ENCODE measurements around the gene SERTAD3. TPM values are rescaled to one million over a fixed set of nuclear protein-coding genes. Genes with fewer than 3 reads are reported as not detected.

SERTAD3 gene
- total RNA-seq, 6 experiments from 2014 or later = 35.9 to 47.0 (median 41.2) TPM

GRCh38 chr19:40395956-40396355, 48.2 kb downstream of the SERTAD3 start:
- Mint-ChIP-seq H3K27ac (no peak overlapping the region), H3K4me1 (ENCODE audit: low read depth) (peaks cover 5% of the 10 kb centered on the region; the same call in 1 of the 2 replicates), H3K9me3 (no peaks in the 10 kb centered on the region), H3K36me3 (ENCODE audit: low read depth) (no peaks in the 10 kb centered on the region), H3K4me3 (no peak overlapping the region), H3K27me3 (ENCODE audit: insufficient read depth) (peaks cover 9% of the 10 kb centered on the region)
- TF ChIP-seq, protein P1, sequence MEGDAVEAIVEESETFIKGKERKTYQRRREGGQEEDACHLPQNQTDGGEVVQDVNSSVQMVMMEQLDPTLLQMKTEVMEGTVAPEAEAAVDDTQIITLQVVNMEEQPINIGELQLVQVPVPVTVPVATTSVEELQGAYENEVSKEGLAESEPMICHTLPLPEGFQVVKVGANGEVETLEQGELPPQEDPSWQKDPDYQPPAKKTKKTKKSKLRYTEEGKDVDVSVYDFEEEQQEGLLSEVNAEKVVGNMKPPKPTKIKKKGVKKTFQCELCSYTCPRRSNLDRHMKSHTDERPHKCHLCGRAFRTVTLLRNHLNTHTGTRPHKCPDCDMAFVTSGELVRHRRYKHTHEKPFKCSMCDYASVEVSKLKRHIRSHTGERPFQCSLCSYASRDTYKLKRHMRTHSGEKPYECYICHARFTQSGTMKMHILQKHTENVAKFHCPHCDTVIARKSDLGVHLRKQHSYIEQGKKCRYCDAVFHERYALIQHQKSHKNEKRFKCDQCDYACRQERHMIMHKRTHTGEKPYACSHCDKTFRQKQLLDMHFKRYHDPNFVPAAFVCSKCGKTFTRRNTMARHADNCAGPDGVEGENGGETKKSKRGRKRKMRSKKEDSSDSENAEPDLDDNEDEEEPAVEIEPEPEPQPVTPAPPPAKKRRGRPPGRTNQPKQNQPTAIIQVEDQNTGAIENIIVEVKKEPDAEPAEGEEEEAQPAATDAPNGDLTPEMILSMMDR (IDR thresholded peaks at IDR 0.05) = no peak
- DNase-seq = no peak

GRCh38 chr19:40394816-40395210, 49.3 kb downstream of the SERTAD3 start:
- DNase-seq = no peak
- TF ChIP-seq, protein P1 (IDR thresholded peaks at IDR 0.05) = no peak
- H3K9me3 Mint-ChIP-seq = no peaks in the 10 kb centered on the region
- H3K4me1 Mint-ChIP-seq (ENCODE audit: low read depth) = no peaks in the 10 kb centered on the region
- no peaks in the 10 kb centered on the region for H3K36me3 Mint-ChIP-seq (ENCODE audit: low read depth)
- peaks cover 9% of the 10 kb centered on the region for H3K27me3 Mint-ChIP-seq (ENCODE audit: insufficient read depth)
- no peak overlapping the region for H3K4me3 Mint-ChIP-seq
- no peak overlapping the region for H3K27ac Mint-ChIP-seq

DNA sequence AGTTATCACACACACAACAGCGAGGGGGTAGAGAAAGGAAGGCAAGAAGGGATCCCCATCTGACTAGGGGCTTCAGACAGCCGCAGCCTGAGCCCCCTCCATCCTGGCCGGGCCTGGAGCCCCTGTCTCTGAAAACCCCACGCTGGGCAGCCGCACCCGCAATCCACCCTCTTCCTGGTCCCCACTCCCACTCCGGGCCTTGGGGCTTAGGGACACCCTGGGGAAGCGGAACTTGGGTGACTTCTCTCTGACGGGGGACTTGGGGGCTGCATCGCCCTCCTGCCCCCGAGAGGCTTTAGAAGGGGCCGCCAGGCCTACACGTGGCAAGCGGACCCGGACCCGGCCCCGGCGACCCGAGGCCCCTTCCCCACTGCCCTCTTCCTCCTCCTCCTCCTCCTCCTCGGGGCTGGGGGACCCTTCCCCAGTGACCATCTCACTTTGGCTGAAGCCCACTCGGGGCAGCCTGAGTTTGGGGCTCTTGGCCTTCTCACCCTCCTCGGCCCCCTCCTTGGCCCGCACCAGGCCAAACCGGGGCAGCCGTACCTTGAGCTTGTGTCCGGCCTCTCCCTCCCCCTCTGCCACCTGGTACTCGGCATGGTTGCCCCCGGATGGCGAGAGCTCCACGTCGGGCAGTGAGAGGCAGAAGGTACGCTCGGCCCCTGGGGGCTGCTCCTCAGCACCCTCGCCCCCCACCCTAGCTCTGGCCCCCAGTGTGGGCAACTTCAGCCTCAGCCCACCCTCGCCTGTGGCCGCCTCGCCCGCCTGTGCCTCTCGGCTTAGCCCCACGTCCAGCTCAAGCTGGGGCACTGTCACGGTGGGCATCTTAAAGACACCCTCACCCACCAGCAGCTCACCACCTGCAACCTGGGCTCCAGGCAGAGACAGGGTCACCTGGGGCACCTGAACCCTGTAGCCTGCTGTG, 50.0 kb downstream of the SERTAD3 start:
- no peaks in the 10 kb centered on the region for H3K4me1 Mint-ChIP-seq (ENCODE audit: low read depth)
- TF ChIP-seq, protein P1 (IDR thresholded peaks at IDR 0.05) = no peak
- H3K27me3 Mint-ChIP-seq (ENCODE audit: insufficient read depth) = peaks cover 9% of the 10 kb centered on the region
- no peak overlapping the region for H3K27ac Mint-ChIP-seq
- H3K9me3 Mint-ChIP-seq = no peaks in the 10 kb centered on the region
- H3K4me3 Mint-ChIP-seq = no peak overlapping the region
- no peaks in the 10 kb centered on the region for H3K36me3 Mint-ChIP-seq (ENCODE audit: low read depth)
- DNase-seq = no peak

DNA sequence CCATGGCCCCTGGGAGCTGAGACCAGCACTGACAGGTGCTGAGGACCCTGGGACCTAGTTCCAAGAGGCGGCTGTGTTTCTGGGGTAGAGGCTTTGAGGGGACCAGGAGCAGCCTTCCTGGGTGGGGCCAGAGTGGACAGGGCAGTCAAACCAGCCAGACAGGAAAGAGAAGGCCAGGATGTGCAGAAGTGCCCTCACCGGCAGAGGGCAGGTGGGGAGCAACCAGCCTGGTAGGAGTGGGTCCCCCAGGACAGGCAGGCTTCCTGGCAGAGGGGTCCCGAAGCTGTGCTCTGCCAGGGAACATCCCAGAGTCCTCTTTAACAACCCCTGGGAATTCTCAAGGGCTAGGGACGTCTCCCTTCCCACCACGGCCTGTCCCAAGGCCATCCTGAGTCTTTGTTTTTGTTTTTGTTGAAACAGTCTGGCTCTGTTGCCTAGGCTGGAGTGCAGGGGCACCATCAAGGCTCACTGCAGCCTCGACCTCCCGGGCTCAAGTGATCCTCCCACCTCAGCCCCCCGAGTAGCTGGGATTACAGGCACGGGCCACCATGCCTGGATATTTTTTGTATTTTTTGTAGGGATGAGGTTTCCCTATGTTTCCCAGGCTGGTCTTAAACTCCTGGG, 51.1 kb downstream of the SERTAD3 start:
- Mint-ChIP-seq H3K27ac (no peak overlapping the region), H3K9me3 (no peaks in the 10 kb centered on the region), H3K4me1 (ENCODE audit: low read depth) (no peaks in the 10 kb centered on the region), H3K27me3 (ENCODE audit: insufficient read depth) (peaks cover 9% of the 10 kb centered on the region), H3K4me3 (no peak overlapping the region), H3K36me3 (ENCODE audit: low read depth) (no peaks in the 10 kb centered on the region)
- no peak for DNase-seq
- TF ChIP-seq, protein P1 (IDR thresholded peaks at IDR 0.05) = peak; percentile 9; the same call in 1 of the 2 replicates

DNA sequence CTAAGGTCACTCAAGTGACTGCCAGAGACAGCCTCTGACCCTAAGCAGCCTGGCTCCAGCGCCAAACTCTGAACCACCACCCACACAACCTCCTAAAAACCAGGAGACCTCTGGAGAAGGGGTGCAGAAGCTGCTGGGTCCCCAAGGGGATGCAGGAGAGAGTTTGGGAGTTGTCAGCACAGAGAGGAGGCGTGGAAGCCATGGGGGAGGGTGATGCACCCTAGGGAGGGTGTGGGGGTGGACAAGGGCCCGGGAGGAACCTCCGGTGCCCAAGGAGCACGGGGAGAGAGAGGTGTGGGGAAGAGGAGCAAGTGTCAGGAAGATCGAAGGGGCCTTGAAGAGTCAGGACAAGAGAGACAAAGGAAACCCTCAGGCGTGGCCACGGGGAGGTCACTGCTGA, 52.0 kb downstream of the SERTAD3 start:
- H3K4me1 Mint-ChIP-seq (ENCODE audit: low read depth) = no peaks in the 10 kb centered on the region
- H3K36me3 Mint-ChIP-seq (ENCODE audit: low read depth) = no peaks in the 10 kb centered on the region
- DNase-seq = no peak
- H3K27me3 Mint-ChIP-seq (ENCODE audit: insufficient read depth) = peaks cover 9% of the 10 kb centered on the region
- no peaks in the 10 kb centered on the region for H3K9me3 Mint-ChIP-seq
- TF ChIP-seq, protein P1 (IDR thresholded peaks at IDR 0.05) = no peak
- H3K4me3 Mint-ChIP-seq = no peak overlapping the region
- no peak overlapping the region for H3K27ac Mint-ChIP-seq

Other genes with a start within 250 kb of the SERTAD3 start
- gene TTC9B, start 226.0 kb downstream of the SERTAD3 start, total RNA-seq (2021; fragmentation: NEBNext Ultra II Directional; extraction: Animal tissue kit (Norgen Biotek cat#: 25700)) = not detected
- under 1 TPM in 3 of 6 experiments, not detected in 3; 0.22 to 0.33 (median 0.31) TPM for gene CCNP, start 217.6 kb downstream of the SERTAD3 start, total RNA-seq (2021; fragmentation: NEBNext Ultra II Directional; extraction: Animal tissue kit (Norgen Biotek cat#: 25700))
- 100 to 1,000 TPM; 128 to 133 (median 130) TPM for gene AKT2, start 159.0 kb downstream of the SERTAD3 start, total RNA-seq (2021; fragmentation: NEBNext Ultra II Directional; extraction: Animal tissue kit (Norgen Biotek cat#: 25700))
- gene C19orf47, start 95.9 kb downstream of the SERTAD3 start, total RNA-seq (2021; fragmentation: NEBNext Ultra II Directional; extraction: Animal tissue kit (Norgen Biotek cat#: 25700)) = 10 to 100 TPM; 15.8 to 20.0 (median 18.5) TPM
- 100 to 1,000 TPM; 141 to 211 (median 152) TPM for gene PLD3, start 95.6 kb downstream of the SERTAD3 start, total RNA-seq (2021; fragmentation: NEBNext Ultra II Directional; extraction: Animal tissue kit (Norgen Biotek cat#: 25700))
- under 1 TPM in 4 of 6 experiments, not detected in 2; 0.07 to 0.11 (median 0.10) TPM for gene HIPK4, start 54.2 kb downstream of the SERTAD3 start, total RNA-seq (2021; fragmentation: NEBNext Ultra II Directional; extraction: Animal tissue kit (Norgen Biotek cat#: 25700))
- gene PRX, start 31.0 kb downstream of the SERTAD3 start, total RNA-seq (2021; fragmentation: NEBNext Ultra II Directional; extraction: Animal tissue kit (Norgen Biotek cat#: 25700)) = 1 to 10 TPM in 2 of 6 experiments, under 1 TPM in 4; 0.86 to 1.5 (median 0.94) TPM
- 10 to 100 TPM; 18.5 to 25.4 (median 21.2) TPM for gene SERTAD1, start 18.3 kb downstream of the SERTAD3 start, total RNA-seq (2021; fragmentation: NEBNext Ultra II Directional; extraction: Animal tissue kit (Norgen Biotek cat#: 25700))
- gene BLVRB, start 21.4 kb upstream of the SERTAD3 start, total RNA-seq (2021; fragmentation: NEBNext Ultra II Directional; extraction: Animal tissue kit (Norgen Biotek cat#: 25700)) = 10 to 100 TPM; 35.3 to 55.7 (median 52.5) TPM
- under 1 TPM; 0.17 to 0.96 (median 0.54) TPM for gene SPTBN4, start 22.7 kb upstream of the SERTAD3 start, total RNA-seq (2021; fragmentation: NEBNext Ultra II Directional; extraction: Animal tissue kit (Norgen Biotek cat#: 25700))
- 10 to 100 TPM; 58.5 to 95.2 (median 83.0) TPM for gene SHKBP1, start 132.5 kb upstream of the SERTAD3 start, total RNA-seq (2021; fragmentation: NEBNext Ultra II Directional; extraction: Animal tissue kit (Norgen Biotek cat#: 25700))
- gene LTBP4, start 157.0 kb upstream of the SERTAD3 start, total RNA-seq (2021; fragmentation: NEBNext Ultra II Directional; extraction: Animal tissue kit (Norgen Biotek cat#: 25700)) = 10 to 100 TPM; 36.6 to 54.9 (median 51.4) TPM
- 10 to 100 TPM; 49.1 to 58.3 (median 53.6) TPM for gene NUMBL, start 246.3 kb upstream of the SERTAD3 start, total RNA-seq (2021; fragmentation: NEBNext Ultra II Directional; extraction: Animal tissue kit (Norgen Biotek cat#: 25700))

Measured in HFFc6 (cell line).